Smooth muscle cell (in vitro differentiated cells): ENCODE measurements around the gene AHI1. TPM values are rescaled to one million over a fixed set of nuclear protein-coding genes. Genes with fewer than 3 reads are reported as not detected.

ENCODE experiments used
- DNase-seq: peaks from one replicate; lab custom pipeline; 2025; ENCODE audit not compliant: unreplicated experiment; lab: John Stamatoyannopoulos, UW
- H2AFZ ChIP-seq: fragments of 200-600 bp; sonication (generic); 2 replicates; pipeline ENCODE4 v1.6.0; 2016; ENCODE audit warnings: antibody characterized with exemption, low read depth, mild to moderate bottlenecking
- H3F3A ChIP-seq: fragments of 200-600 bp; sonication (generic); 2 replicates; pipeline ENCODE4 v1.6.0; 2017; ENCODE audit warnings: antibody characterized with exemption, low read depth
- H3K27ac ChIP-seq: fragments of 200-600 bp; sonication (generic); 2 replicates; pipeline ENCODE4 v1.5.1; 2016; ENCODE audit warnings: low read depth, mild to moderate bottlenecking
- H3K27me3 ChIP-seq: fragments of 200-600 bp; sonication (generic); 2 replicates; pipeline ENCODE4 v1.6.1; 2016; ENCODE audit warnings: low read depth, mild to moderate bottlenecking
- H3K36me3 ChIP-seq: fragments of 200-600 bp; sonication (generic); 2 replicates; pipeline ENCODE4 v1.5.1; 2016; ENCODE audit warnings: low read depth
- H3K4me1 ChIP-seq: fragments of 200-600 bp; sonication (generic); 2 replicates; pipeline ENCODE4 v1.5.1; 2016; ENCODE audit warnings: low read depth
- H3K4me2 ChIP-seq: fragments of 200-600 bp; sonication (generic); 2 replicates; pipeline ENCODE4 v1.6.0; 2016; ENCODE audit warnings: mild to moderate bottlenecking
- H3K4me3 ChIP-seq: fragments of 200-600 bp; sonication (generic); 2 replicates; pipeline ENCODE4 v1.5.1; 2016; ENCODE audit warnings: mild to moderate bottlenecking
- H3K79me2 ChIP-seq: fragments of 200-600 bp; sonication (generic); 2 replicates; pipeline ENCODE4 v1.6.0; 2016; ENCODE audit warnings: low read depth, mild to moderate bottlenecking
- H3K9ac ChIP-seq: fragments of 200-600 bp; sonication (generic); 2 replicates; pipeline ENCODE4 v1.6.0; 2016; ENCODE audit warnings: low read depth
- H3K9me3 ChIP-seq: fragments of 200-600 bp; sonication (generic); replicated peaks from 2 replicates; pipeline ENCODE4 v1.5.1; 2016; ENCODE audit warnings: low read depth
- H4K20me1 ChIP-seq: fragments of 200-600 bp; sonication (generic); 2 replicates; pipeline ENCODE4 v1.6.0; 2016; ENCODE audit warnings: low read depth
- WGBS: methylation state at CpG from one replicate; pipeline ENCODE4 v1.1.7; 2016; ENCODE audit warnings: low lambda C conversion rate; 5-methylcytosine and 5-hydroxymethylcytosine counted together
- polyA plus RNA-seq: library from polyadenylated mRNA; unstranded; fragments of >200 nt; fragmentation: Nextera tagmentation; extraction: Ambion mirVana; gene quantifications from 2 replicates; pipeline ENCODE4 v1.2.1, GENCODE V29; 2016
- total RNA-seq: library from RNA; depleted of rRNA; stranded (reverse); fragments of >200 nt; gene quantifications from 2 replicates; pipeline ENCODE4 v1.2.3, GENCODE V29; 2014
- TF ChIP-seq, protein P1 (sequence below): fragments of 200-600 bp; sonication (generic); IDR thresholded peaks from 2 replicates; pipeline ENCODE4 v1.5.1; 2017; ENCODE audit warnings: borderline replicate concordance, mild to moderate bottlenecking, antibody characterized with exemption; ENCODE audit not compliant: insufficient read depth, poor library complexity, severe bottlenecking

The AHI1 gene
- total and polyA plus RNA-seq, 2 experiments from 2014 or later, result 16.0 to 18.8 TPM

DNA sequence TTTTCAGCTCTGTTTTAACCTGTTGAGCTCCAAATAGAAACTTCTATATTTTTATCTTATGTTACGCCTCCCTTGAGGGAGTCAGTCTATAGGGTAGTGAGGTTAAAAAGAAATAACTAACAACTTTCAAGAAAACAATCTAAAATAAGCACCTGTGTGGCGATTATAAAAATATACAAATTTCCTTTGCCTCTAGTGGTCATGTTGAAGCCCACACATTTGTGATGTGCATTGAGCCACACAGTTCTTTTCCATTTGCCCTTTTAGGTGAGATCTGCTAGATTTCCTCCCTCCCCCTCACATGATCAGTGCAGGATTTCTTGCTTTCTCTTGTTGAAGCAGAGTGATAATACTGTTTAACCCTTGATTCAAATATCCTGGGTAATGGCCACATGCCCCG lies 232.3 kb downstream of the AHI1 start:
- Histone ChIP-seq H3K9me3 (no peaks in the 10 kb centered on the region), H3K27me3 (no peaks in the 10 kb centered on the region), H3F3A (no peaks in the 10 kb centered on the region), H3K4me1 (no peaks in the 10 kb centered on the region), H4K20me1 (no peaks in the 10 kb centered on the region), H3K79me2 (no peaks in the 10 kb centered on the region), H3K4me3 (no peak overlapping the region), H3K27ac (no peak overlapping the region), H3K9ac (no peak overlapping the region), H2AFZ (no peak overlapping the region), H3K36me3 (no peaks in the 10 kb centered on the region), H3K4me2 (no peak overlapping the region)
- TF ChIP-seq, protein P1, sequence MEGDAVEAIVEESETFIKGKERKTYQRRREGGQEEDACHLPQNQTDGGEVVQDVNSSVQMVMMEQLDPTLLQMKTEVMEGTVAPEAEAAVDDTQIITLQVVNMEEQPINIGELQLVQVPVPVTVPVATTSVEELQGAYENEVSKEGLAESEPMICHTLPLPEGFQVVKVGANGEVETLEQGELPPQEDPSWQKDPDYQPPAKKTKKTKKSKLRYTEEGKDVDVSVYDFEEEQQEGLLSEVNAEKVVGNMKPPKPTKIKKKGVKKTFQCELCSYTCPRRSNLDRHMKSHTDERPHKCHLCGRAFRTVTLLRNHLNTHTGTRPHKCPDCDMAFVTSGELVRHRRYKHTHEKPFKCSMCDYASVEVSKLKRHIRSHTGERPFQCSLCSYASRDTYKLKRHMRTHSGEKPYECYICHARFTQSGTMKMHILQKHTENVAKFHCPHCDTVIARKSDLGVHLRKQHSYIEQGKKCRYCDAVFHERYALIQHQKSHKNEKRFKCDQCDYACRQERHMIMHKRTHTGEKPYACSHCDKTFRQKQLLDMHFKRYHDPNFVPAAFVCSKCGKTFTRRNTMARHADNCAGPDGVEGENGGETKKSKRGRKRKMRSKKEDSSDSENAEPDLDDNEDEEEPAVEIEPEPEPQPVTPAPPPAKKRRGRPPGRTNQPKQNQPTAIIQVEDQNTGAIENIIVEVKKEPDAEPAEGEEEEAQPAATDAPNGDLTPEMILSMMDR, result no peak
- no peak for DNase-seq
- WGBS, result 87% methylated on average over 3 of the region's 3 CpGs

- Histone ChIP-seq H3K9me3 (no peaks in the 10 kb centered on the region), H3K4me2 (no peak overlapping the region), H3K4me1 (no peaks in the 10 kb centered on the region), H3F3A (no peaks in the 10 kb centered on the region), H3K9ac (no peak overlapping the region), H3K36me3 (no peaks in the 10 kb centered on the region), H3K27me3 (no peaks in the 10 kb centered on the region), H4K20me1 (no peaks in the 10 kb centered on the region), H3K4me3 (no peak overlapping the region), H3K27ac (no peak overlapping the region), H2AFZ (no peak overlapping the region), H3K79me2 (no peaks in the 10 kb centered on the region)
- TF ChIP-seq, protein P1, result no peak
- WGBS, result 90% methylated on average over 15 of the region's 15 CpGs
- no peak for DNase-seq
Measured at GRCh38 chr6:135261872-135262725, 235.4 kb downstream of the AHI1 start.

DNA sequence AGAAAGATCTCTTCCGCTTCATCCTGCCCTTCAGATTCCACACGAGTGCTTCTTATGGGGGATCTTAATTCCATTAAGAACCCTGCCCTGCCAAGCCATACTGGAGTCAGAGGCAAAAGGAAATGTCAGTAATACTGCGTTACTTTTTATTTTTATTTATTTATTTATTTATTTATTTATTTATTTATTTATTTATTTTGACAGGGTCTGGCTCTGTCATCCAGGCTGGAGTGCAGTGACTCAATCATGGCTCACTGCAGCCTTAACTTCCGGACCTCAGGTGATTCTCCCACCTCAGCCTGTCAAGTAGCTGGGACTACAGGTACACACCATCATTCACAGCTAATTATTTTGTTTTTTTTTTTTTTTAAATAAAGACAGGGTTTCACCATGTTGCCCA lies 236.9 kb downstream of the AHI1 start:
- TF ChIP-seq, protein P1, result no peak
- Histone ChIP-seq H3K4me3 (no peak overlapping the region), H3K9ac (no peak overlapping the region), H3K27ac (no peak overlapping the region), H3K4me1 (no peaks in the 10 kb centered on the region), H2AFZ (no peak overlapping the region), H4K20me1 (no peaks in the 10 kb centered on the region), H3F3A (no peaks in the 10 kb centered on the region), H3K9me3 (no peaks in the 10 kb centered on the region), H3K36me3 (no peaks in the 10 kb centered on the region), H3K27me3 (no peaks in the 10 kb centered on the region), H3K4me2 (no peak overlapping the region), H3K79me2 (no peaks in the 10 kb centered on the region)
- 89% methylated on average over 4 of the region's 4 CpGs for WGBS
- no peak for DNase-seq

DNA sequence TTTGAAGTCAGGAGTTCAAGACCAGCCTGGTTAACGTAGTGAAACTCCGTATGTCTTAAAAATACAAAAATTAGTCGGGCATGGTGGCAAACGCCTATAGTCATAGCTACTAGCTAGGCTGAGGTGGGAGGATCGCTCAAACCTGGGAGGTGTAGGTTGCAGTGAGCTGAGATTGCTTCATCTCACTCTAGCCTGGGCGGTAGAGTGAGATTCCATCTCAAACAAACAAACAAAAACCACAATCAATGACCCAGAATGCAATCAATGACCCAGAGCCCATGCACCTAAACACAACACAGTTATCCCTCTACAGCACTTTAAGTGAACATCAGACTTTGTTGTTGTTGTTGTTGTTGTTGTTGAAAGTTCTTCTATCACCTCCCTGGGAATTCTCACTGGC lies 238.6 kb downstream of the AHI1 start:
- no peaks in the 10 kb centered on the region for H3F3A ChIP-seq
- H3K27ac ChIP-seq, result no peak overlapping the region
- no peak overlapping the region for H3K9ac ChIP-seq
- 84% methylated on average over 6 of the region's 6 CpGs for whole genome bisulfite sequencing
- no peaks in the 10 kb centered on the region for H3K9me3 ChIP-seq
- TF ChIP-seq, protein P1, result no peak
- no peaks in the 10 kb centered on the region for H3K27me3 ChIP-seq
- H4K20me1 ChIP-seq, result no peaks in the 10 kb centered on the region
- H3K4me1 ChIP-seq, result no peaks in the 10 kb centered on the region
- no peak overlapping the region for H2AFZ ChIP-seq
- no peak for DNase-seq
- H3K79me2 ChIP-seq, result no peaks in the 10 kb centered on the region
- no peak overlapping the region for H3K4me3 ChIP-seq
- H3K36me3 ChIP-seq, result no peaks in the 10 kb centered on the region
- H3K4me2 ChIP-seq, result no peak overlapping the region
